Prostate gland (tissue), 2 donors: ENCODE data around the gene DPM2.

Experiments
- POLR2AphosphoS5 ChIP-seq: sonication (generic); formaldehyde crosslinking; IDR thresholded peaks from one replicate; pipeline ENCODE4 v1.6.1; 2017; ENCODE audit warnings: antibody characterized with exemption
- TF ChIP-seq, protein P1 (sequence below), 4 experiments: fragments of 200-600 bp in 2 of 4; fragments of 450-650 bp in 2 of 4; sonication (generic) in 2 of 4; IDR thresholded peaks; 1 replicate in 3 of 4; 2 replicates in 1 of 4; pipeline ENCODE4 v1.5.1; 2016 to 2019; ENCODE audit warnings: antibody characterized with exemption in 4 of 4, mild to moderate bottlenecking in 2 of 4, moderate library complexity in 2 of 4

- TF ChIP-seq, protein P1, sequence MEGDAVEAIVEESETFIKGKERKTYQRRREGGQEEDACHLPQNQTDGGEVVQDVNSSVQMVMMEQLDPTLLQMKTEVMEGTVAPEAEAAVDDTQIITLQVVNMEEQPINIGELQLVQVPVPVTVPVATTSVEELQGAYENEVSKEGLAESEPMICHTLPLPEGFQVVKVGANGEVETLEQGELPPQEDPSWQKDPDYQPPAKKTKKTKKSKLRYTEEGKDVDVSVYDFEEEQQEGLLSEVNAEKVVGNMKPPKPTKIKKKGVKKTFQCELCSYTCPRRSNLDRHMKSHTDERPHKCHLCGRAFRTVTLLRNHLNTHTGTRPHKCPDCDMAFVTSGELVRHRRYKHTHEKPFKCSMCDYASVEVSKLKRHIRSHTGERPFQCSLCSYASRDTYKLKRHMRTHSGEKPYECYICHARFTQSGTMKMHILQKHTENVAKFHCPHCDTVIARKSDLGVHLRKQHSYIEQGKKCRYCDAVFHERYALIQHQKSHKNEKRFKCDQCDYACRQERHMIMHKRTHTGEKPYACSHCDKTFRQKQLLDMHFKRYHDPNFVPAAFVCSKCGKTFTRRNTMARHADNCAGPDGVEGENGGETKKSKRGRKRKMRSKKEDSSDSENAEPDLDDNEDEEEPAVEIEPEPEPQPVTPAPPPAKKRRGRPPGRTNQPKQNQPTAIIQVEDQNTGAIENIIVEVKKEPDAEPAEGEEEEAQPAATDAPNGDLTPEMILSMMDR (IDR thresholded peaks at IDR 0.05) = no peak
- no peak for TF ChIP-seq POLR2AphosphoS5
These were observed 22.3 kb upstream of the DPM2 start for GRCh38 chr9:127959841-127960409.
